Left renal pelvis (tissue), 4 donors: ENCODE data around the gene ANXA9. TPM values are rescaled to one million over a fixed set of nuclear protein-coding genes. Genes with fewer than 3 reads are reported as not detected.

ENCODE experiments used
- DNase-seq, 4 donors: peaks; one replicate each; pipeline ENCODE4 v3.0.0-alpha.2; 2013; ENCODE audit warnings: low read depth in 4 of 4, low spot score in 3 of 4
- polyA plus RNA-seq, 4 donors: library from polyadenylated mRNA; unstranded; fragments of 120-200 nt; gene quantifications; one replicate each; pipeline ENCODE4 v1.2.1, GENCODE V29; 2013; ENCODE audit not compliant: insufficient read length in 4 of 4

Gene ANXA9
- polyA plus RNA-seq = 10 to 100 TPM; 10.7 to 21.5 (median 13.6) TPM

GRCh38 chr1:150981805-150982712 is at the start of gene ANXA9:
ANXA9 (plus strand) TSS chr1:150982292; CDS start chr1:150983106, 814 bp downstream.
- DNase-seq = no peak

GRCh38 chr1:150944856-150945255 is 37.2 kb upstream of the ANXA9 start:
- no peak for DNase-seq

- no peak for DNase-seq
Measured at GRCh38 chr1:150954708-150955107, 27.4 kb upstream of the ANXA9 start.

- DNase-seq = no peak
Measured at GRCh38 chr1:150955280-150955679, 26.8 kb upstream of the ANXA9 start.

- no peak for DNase-seq
Measured at GRCh38 chr1:150957666-150958065, 24.4 kb upstream of the ANXA9 start.

GRCh38 chr1:150960646-150961045 is 21.4 kb upstream of the ANXA9 start:
- no peak for DNase-seq

GRCh38 chr1:150961756-150962155 is 20.3 kb upstream of the ANXA9 start:
- DNase-seq = no peak

GRCh38 chr1:150963321-150964163 is 18.6 kb upstream of the ANXA9 start:
- no peak for DNase-seq

GRCh38 chr1:150964164-150964489 is 18.0 kb upstream of the ANXA9 start:
- DNase-seq = no peak

GRCh38 chr1:150965605-150966004 is 16.5 kb upstream of the ANXA9 start:
- no peak for DNase-seq

GRCh38 chr1:150966011-150966410 is 16.1 kb upstream of the ANXA9 start:
- DNase-seq = no peak

GRCh38 chr1:150967936-150968335 is 14.2 kb upstream of the ANXA9 start:
- DNase-seq = no peak

GRCh38 chr1:150968491-150968890 is 13.6 kb upstream of the ANXA9 start:
- DNase-seq = no peak

- DNase-seq = no peak
Measured at GRCh38 chr1:150969626-150970025, 12.5 kb upstream of the ANXA9 start.

GRCh38 chr1:150970808-150971582 is 11.1 kb upstream of the ANXA9 start:
- no peak for DNase-seq

GRCh38 chr1:150971583-150972416 is 10.3 kb upstream of the ANXA9 start:
- DNase-seq = no peak

- DNase-seq = no peak
Measured at GRCh38 chr1:150972417-150972940, 9.6 kb upstream of the ANXA9 start.

- no peak for DNase-seq
Measured at GRCh38 chr1:150973258-150973835, 8.7 kb upstream of the ANXA9 start.

- DNase-seq = no peak
Measured at GRCh38 chr1:150973836-150974579, 8.1 kb upstream of the ANXA9 start.
